ENCODE data around the gene YY2.
"Not testable (repeated sequence)": the region's sequence is repeated elsewhere in the genome, so short reads cannot be mapped to it uniquely, and the experiment has no call there.

YY2 gene

GRCh38 chrX:21855937-21856415, at the start of gene YY2:
YY2 (plus strand) TSS chrX:21855987; CDS start chrX:21856485, 498 bp downstream.
- no peak for DNase-seq

DNA sequence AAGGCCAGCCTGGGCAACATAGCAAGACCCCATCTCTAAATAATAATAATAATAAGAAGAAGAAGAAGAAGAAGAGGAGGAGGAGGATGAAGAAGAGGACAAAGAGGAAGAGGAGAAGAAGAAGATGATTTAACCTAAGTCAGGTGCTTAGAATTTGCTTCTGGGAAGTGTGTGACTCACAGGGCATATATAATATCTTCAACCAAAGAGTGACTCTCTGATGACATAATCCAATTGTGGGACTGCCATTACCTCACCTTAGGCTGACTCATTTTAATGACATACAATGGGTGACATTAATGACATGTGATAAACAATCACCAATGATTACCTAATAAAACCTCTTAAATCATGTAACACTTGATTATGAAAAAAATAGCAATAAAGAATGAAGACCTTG, 49.1 kb upstream of the YY2 start:
- no peak for DNase-seq

GRCh38 chrX:21811832-21812231, 44.0 kb upstream of the YY2 start:
- no peak for DNase-seq

DNA sequence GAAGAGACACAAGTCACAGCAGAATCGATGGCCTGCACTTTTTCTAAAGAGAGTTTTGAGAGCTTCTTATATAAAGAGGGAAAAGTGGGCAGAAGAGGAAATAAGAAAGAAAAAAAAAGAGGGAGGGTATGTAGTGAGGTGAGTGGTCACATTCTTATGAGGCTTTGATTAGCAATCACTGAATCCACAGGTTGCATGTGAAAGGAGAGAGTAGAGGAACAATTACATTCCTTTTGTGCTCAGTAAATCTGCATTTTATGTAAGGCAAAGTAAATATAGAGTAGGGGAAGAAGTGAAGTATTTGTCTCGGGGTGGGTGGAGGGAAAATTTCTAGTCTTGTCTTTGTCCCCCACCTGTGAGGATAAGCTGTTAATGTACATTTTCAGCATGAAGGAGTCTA, 43.2 kb upstream of the YY2 start:
- no peak for DNase-seq

- no peak for DNase-seq
Observed at GRCh38 chrX:21813612-21814368, 42.0 kb upstream of the YY2 start.

GRCh38 chrX:21816136-21816535, 39.7 kb upstream of the YY2 start:
- DNase-seq, result no peak

DNA sequence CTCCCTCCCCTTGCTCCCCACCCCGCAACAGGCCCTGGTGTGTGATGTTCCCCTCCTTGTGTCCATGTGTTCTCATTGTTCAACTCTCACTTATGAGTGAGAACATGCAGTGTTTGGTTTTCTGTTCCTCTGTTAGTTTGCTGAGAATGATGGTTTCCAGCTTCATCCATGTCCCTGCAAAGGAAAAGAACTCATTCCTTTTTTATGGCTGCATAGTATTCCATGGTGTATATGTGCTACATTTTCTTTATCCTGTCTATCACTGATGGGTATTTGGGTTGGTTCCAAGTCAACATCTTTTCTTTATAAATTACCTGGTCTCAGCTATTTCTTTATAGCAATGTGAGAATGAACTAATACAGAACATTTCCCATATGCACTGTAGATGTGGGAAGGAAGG, 35.6 kb upstream of the YY2 start:
- DNase-seq, result not testable (repeated sequence)

- DNase-seq, result no peak
Observed at GRCh38 chrX:21821875-21822274, 33.9 kb upstream of the YY2 start.

DNA sequence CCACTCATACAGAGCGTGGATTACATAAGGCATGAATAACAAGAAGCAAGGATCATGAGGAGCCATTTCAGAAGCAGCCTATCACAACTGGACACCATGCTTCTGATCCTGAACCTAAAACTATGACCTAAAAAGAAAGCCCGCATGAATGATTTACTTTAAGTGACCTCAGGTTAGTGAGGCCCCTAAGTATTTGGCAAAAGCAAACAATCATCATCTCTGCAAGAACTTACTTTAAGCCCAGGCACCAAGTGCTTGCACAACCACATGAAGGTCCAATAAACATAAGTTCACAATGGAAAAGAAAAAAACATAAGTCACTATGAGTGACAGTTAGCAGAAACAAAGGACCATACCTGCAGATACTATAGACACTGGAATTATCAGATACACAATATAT, 24.3 kb upstream of the YY2 start:
- DNase-seq, result no peak

GRCh38 chrX:21837056-21837455, 18.7 kb upstream of the YY2 start:
- DNase-seq, result no peak

GRCh38 chrX:21838937-21839333, 16.9 kb upstream of the YY2 start:
- no peak for DNase-seq

DNA sequence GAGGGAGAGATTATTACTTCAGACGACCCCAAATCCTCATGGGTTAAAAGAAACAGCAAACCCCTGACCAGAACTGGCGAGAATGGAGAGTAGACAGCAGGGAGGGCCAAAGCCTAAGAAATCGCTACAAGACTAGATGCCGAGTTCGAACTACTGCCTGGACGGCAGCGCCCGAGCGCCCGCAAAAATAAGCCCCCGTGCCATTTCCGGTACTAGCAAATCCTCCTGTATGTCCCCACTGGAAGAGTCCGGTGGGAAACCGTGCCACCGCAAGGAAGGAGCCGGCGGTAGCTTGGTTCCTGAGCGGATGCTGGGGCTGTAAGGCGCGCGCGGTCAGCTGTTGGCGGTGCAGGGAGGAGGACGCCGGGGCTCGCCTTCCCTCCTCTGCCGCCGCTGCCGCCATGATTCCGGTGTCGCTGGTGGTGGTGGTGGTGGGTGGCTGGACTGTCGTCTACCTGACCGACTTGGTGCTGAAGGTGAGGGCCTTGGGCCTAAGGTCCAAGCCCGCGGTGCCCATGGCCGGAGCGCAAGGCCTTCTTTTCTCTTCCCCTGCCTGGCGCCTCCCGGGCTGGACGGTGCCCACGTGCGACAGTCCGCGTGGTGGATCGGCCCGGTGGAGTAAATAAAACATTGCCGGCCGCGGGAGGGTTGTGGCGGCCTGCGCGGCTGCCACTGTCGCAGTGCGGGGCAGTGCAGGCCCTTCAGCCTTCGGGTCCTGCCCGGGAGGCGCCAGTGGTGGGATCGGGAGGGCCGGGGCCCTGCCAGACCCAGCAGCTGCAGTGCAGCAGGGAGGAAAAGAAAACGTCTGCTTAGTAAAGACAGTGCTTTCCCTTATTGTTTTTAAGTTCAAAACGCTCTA, 16.2 kb upstream of the YY2 start, which contains the start of gene MBTPS2:
Gene MBTPS2 (plus strand): TSS at position 284 of the 859 bp plus-strand sequence. CDS start 118 bp downstream, at position 402.
- DNase-seq, result peak; percentile 91

DNA sequence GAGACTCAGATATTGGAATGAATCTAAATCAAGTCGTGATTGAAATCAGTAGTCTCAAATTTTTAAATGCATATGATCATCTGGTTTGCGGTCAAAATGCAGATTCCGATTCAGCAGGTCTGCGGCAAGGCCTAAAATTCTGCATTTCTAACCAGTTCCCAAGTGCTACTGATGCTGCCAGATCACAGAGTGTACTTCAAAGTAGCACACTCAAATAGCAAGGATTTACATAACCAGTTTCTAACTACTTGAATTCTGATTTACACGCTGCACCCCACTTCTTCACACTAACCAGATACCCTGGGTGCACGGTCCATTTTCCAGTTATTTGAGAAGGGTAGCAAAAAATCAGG, 15.6 kb upstream of the YY2 start:
- DNase-seq, result no peak

GRCh38 chrX:21843179-21843578, 12.6 kb upstream of the YY2 start:
- DNase-seq, result no peak

DNA sequence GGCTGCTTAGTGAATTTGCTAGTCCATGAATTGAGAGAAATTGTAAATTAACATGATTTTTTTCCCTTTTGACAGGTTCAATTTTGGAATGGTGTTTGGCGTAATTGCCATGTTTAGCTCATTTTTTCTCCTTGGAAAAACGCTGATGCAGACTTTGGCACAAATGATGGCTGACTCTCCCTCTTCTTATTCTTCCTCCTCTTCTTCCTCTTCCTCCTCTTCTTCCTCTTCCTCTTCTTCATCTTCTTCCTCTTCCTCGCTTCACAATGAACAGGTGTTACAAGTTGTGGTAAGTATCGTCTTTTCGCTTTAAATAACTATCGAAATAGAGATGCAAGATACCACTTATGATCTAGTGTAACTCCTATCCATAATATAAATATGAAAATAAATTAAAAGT, 10.7 kb upstream of the YY2 start:
- no peak for DNase-seq

- DNase-seq, result no peak
Observed at GRCh38 chrX:21847342-21847741, 8.4 kb upstream of the YY2 start.

DNA sequence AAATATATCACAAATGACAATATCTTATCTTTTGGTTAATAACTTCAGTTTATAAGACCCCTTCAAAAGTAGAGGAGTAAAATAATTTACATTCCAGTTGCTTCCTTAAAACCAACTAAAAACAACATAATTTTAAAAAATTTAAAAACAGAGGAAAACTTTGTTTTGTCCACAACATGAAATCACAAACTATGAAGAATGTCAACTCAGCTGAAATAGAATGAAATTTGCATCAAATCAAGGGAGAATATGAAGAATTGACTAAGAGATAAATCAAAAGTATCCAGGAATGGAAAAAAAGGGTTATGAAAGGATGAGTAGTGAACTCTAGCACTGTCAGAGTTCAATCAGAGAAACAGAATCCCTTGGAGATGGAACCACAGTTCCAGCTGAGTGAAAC, 2.2 kb upstream of the YY2 start:
- no peak for DNase-seq

GRCh38 chrX:21856504-21856903, 717 bp downstream of the YY2 start:
- no peak for DNase-seq

- DNase-seq, result no peak
Observed at GRCh38 chrX:21863241-21863640, 7.5 kb downstream of the YY2 start.

DNA sequence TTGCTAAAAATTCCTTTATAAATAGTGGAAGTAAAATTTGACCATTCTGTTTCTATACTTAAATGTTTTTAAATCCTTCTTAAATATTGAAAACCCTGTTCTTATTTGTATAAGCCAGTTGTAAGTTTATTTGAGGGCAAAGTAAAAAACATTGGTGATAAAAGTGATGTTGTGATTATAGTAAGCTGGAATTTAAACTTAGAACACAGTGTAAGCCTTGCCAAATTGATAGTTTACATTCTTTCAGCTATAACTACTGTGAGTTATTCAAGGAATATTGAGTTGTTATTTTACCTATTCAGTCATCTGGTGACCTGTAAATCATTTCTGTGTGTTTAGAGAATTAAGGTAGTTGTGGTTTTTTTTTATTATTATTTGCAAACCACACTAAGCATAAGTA, 9.6 kb downstream of the YY2 start:
- no peak for DNase-seq

- no peak for DNase-seq
Observed at GRCh38 chrX:21870494-21870893, 14.7 kb downstream of the YY2 start.

DNA sequence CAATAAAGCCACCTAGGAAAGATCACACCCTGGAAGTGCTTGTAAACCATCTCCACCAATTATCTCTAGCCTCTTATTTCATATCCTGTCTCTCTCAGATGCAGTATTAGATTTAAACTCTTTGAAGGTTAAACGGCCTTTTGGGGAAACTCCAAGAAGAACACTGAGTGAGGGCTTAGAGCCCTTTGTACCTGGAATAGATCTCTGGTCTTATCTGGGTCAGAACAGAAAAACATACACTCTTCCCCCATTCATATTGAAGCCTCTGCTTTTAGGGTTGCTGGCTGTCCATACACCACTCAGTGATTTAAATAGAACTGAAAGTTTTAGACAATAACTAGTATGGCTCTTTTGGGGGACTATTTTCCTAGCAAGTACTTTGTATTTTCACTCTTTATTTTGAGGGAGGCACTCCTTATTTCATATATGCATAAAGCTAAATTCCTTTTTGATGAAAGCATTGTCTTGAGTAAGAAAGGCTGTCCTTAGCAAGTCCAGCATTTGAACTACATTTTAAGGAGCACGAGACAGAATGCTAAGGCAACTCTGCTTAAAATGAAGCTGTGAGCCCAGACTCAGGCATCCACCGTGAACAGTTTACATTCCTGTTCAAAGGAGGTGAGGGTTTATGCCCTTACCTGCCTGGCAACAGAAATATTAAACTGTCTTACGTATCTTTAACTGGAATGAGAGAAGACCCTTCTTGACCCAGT, 17.4 kb downstream of the YY2 start:
- no peak for DNase-seq

DNA sequence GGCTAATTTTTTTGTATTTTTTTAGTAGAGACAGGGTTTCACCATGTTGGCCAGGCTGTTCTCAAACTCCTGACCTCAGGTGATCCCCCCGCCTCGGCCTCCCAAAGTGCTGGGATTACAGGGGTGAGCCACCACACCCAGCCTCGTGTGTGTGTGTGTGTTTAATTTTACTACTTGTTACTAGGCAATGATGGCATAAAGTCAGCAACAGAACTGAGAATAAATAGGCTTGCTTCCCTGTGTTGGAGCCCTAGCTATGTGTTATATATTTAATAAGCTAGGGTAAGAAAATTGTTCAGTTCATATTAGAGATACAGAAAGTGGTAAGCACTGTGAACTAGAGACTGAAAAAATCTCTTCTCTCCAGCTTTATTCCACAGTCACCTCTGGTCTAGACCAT, 18.4 kb downstream of the YY2 start:
- not testable (repeated sequence) for DNase-seq

Data from right forelimb (tissue), 1 donor.